ENCODE results near the gene CXXC5. TPM values are rescaled to one million over a fixed set of nuclear protein-coding genes. Genes with fewer than 3 reads are reported as not detected.
A peak's percentile ranks its signal among the peaks of the same experiment; 100 is the strongest.

CXXC5 gene
- total RNA-seq, 1 donor from 2014 or later = 151 TPM

GRCh38 chr5:139644001-139644456, 4.1 kb upstream of the CXXC5 start:
- FAIRE-seq (no peak), DNase-seq (ENCODE audit: low read depth) (no peak)
- Mint-ChIP-seq H3K27ac (ENCODE audit: unreplicated experiment) (no peak overlapping the region), H3K36me3 (ENCODE audit: low read depth, unreplicated experiment) (peaks cover 2% of the 10 kb centered on the region), H3K4me1 (ENCODE audit: low read depth, unreplicated experiment) (peaks cover 45% of the 10 kb centered on the region), H3K9me3 (ENCODE audit: unreplicated experiment) (no peaks in the 10 kb centered on the region), H3K27me3 (ENCODE audit: low read depth, unreplicated experiment) (peaks cover 12% of the 10 kb centered on the region), H3K4me3 (ENCODE audit: unreplicated experiment) (no peak overlapping the region)
- TF ChIP-seq EZH2 (IDR thresholded peaks at IDR 0.05; ENCODE audit: insufficient read depth, low read length) = no peak
- TF ChIP-seq CTCF (IDR thresholded peaks at IDR 0.05; ENCODE audit: insufficient read depth, low read depth, low read length) = no peak
- H3K36me3 ChIP-seq (ENCODE audit: insufficient read depth, low read length) = no peaks in the 10 kb centered on the region
- H3K79me2 ChIP-seq (ENCODE audit: insufficient read depth, low read length) = peaks cover 10% of the 10 kb centered on the region
- no peak overlapping the region for H3K9ac ChIP-seq (ENCODE audit: low read length)
- H2AFZ ChIP-seq (ENCODE audit: low read depth, low read length) = no peak overlapping the region
- H3K4me2 ChIP-seq (ENCODE audit: low read length) = no peak overlapping the region
- no peaks in the 10 kb centered on the region for H4K20me1 ChIP-seq (ENCODE audit: insufficient read depth, low read length)
- no peaks in the 10 kb centered on the region for H3K27me3 ChIP-seq (ENCODE audit: insufficient read depth, low read length)
- no peaks in the 10 kb centered on the region for H3K9me3 ChIP-seq (ENCODE audit: insufficient read depth, low read depth, low read length)
- peaks cover 8% of the 10 kb centered on the region for H3K4me1 ChIP-seq (ENCODE audit: insufficient read depth, low read length)
- H3K4me3 ChIP-seq (ENCODE audit: insufficient read depth, low read depth, low read length) = no peak overlapping the region
- H3K27ac ChIP-seq (ENCODE audit: low read depth, low read length) = no peak overlapping the region

DNA sequence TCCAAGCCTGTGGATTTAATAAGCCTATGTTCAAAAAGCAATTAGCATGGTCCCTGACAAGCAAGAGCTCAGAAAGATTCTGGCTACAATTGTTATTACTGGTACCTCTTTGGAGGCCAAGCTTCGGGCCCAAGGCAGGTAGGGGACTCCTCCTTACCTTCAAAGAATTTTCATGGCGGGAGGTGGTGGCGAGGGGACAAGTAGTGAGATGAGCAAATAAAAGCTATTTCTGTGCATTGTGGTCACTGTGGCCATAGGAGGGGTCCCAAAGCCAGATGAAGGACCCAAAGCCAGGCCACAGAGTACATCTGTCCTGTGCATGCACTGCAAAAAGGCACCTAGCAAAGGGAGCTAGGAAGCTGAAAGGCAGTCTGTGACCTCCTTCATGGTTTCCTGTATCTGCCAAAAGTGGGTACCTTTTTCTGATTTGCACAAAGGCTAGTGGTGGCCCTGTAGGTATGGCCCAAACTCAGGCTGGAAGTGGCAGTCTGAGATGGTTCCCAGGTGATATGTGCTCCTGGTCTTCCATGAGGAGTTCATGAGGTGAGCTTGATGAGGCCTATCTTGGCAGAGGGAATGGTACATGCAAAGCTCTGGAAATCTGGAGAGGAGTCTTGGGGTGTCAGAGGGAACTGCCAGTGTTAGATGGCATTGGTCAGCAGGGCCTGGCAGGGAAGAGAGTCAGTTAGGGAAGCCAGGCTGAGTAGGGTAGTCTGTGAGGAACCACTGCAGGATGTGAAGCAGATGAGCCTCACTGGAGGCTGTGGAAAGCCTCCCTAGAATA, 3.3 kb upstream of the CXXC5 start:
- H3K9me3 Mint-ChIP-seq (ENCODE audit: unreplicated experiment) = peaks cover 2% of the 10 kb centered on the region
- Histone ChIP-seq H3K9ac (ENCODE audit: low read length) (no peak overlapping the region), H3K79me2 (ENCODE audit: insufficient read depth, low read length) (peaks cover 18% of the 10 kb centered on the region), H3K27ac (ENCODE audit: low read depth, low read length) (no peak overlapping the region), H3K4me1 (ENCODE audit: insufficient read depth, low read length) (peaks cover 8% of the 10 kb centered on the region), H4K20me1 (ENCODE audit: insufficient read depth, low read length) (peaks cover 1% of the 10 kb centered on the region), H2AFZ (ENCODE audit: low read depth, low read length) (no peak overlapping the region), H3K27me3 (ENCODE audit: insufficient read depth, low read length) (no peaks in the 10 kb centered on the region), H3K36me3 (ENCODE audit: insufficient read depth, low read length) (no peaks in the 10 kb centered on the region), H3K9me3 (ENCODE audit: insufficient read depth, low read depth, low read length) (no peaks in the 10 kb centered on the region), H3K4me2 (ENCODE audit: low read length) (no peak overlapping the region), H3K4me3 (ENCODE audit: insufficient read depth, low read depth, low read length) (no peak overlapping the region)
- no peak overlapping the region for H3K27ac Mint-ChIP-seq (ENCODE audit: unreplicated experiment)
- H3K4me3 Mint-ChIP-seq (ENCODE audit: unreplicated experiment) = peak overlapping the region; percentile 58
- DNase-seq (ENCODE audit: low read depth) (no peak), FAIRE-seq (no peak)
- peaks cover 12% of the 10 kb centered on the region for H3K27me3 Mint-ChIP-seq (ENCODE audit: low read depth, unreplicated experiment)
- peaks cover 5% of the 10 kb centered on the region for H3K36me3 Mint-ChIP-seq (ENCODE audit: low read depth, unreplicated experiment)
- no peak for TF ChIP-seq EZH2 (IDR thresholded peaks at IDR 0.05; ENCODE audit: insufficient read depth, low read length)
- TF ChIP-seq CTCF (IDR thresholded peaks at IDR 0.05; ENCODE audit: insufficient read depth, low read depth, low read length) = no peak
- peaks cover 40% of the 10 kb centered on the region for H3K4me1 Mint-ChIP-seq (ENCODE audit: low read depth, unreplicated experiment)

DNA sequence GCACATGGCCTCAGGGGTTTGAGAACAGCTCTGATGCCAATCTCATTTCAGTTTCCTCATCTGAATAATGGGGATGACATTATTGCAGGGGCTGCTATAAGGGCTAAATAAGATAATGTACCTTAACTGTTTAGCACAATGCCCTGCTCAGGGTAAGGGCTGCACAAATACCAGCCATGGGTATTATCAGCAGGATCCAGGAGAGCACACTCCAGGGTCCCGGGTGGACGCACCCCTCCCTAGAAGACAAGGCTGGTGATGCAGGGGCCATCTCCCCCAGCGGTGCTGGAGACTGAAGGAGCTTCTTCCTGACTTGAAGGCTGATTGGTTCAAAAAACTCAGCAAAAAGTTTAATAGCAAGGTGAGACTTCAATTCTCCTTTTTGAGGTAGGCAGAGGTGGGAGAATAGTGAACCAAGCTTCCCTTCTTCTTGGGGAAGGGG, 2.7 kb upstream of the CXXC5 start:
- no peak overlapping the region for H3K27ac Mint-ChIP-seq (ENCODE audit: unreplicated experiment)
- H3K27ac ChIP-seq (ENCODE audit: low read depth, low read length) = no peak overlapping the region
- H3K27me3 Mint-ChIP-seq (ENCODE audit: low read depth, unreplicated experiment) = peaks cover 12% of the 10 kb centered on the region
- DNase-seq (ENCODE audit: low read depth) (no peak), FAIRE-seq (no peak)
- H4K20me1 ChIP-seq (ENCODE audit: insufficient read depth, low read length) = peaks cover 5% of the 10 kb centered on the region
- peaks cover 2% of the 10 kb centered on the region for H3K9me3 Mint-ChIP-seq (ENCODE audit: unreplicated experiment)
- no peaks in the 10 kb centered on the region for H3K36me3 ChIP-seq (ENCODE audit: insufficient read depth, low read length)
- TF ChIP-seq EZH2 (IDR thresholded peaks at IDR 0.05; ENCODE audit: insufficient read depth, low read length) (no peak), CTCF (IDR thresholded peaks at IDR 0.05; ENCODE audit: insufficient read depth, low read depth, low read length) (no peak)
- no peaks in the 10 kb centered on the region for H3K9me3 ChIP-seq (ENCODE audit: insufficient read depth, low read depth, low read length)
- peaks cover 8% of the 10 kb centered on the region for H3K4me1 ChIP-seq (ENCODE audit: insufficient read depth, low read length)
- H2AFZ ChIP-seq (ENCODE audit: low read depth, low read length) = no peak overlapping the region
- no peak overlapping the region for H3K9ac ChIP-seq (ENCODE audit: low read length)
- no peak overlapping the region for H3K4me3 ChIP-seq (ENCODE audit: insufficient read depth, low read depth, low read length)
- H3K27me3 ChIP-seq (ENCODE audit: insufficient read depth, low read length) = no peaks in the 10 kb centered on the region
- no peak overlapping the region for H3K4me2 ChIP-seq (ENCODE audit: low read length)
- peak overlapping the region; percentile 54 for H3K4me3 Mint-ChIP-seq (ENCODE audit: unreplicated experiment)
- H3K79me2 ChIP-seq (ENCODE audit: insufficient read depth, low read length) = peaks cover 24% of the 10 kb centered on the region
- H3K4me1 Mint-ChIP-seq (ENCODE audit: low read depth, unreplicated experiment) = peaks cover 37% of the 10 kb centered on the region
- H3K36me3 Mint-ChIP-seq (ENCODE audit: low read depth, unreplicated experiment) = peaks cover 6% of the 10 kb centered on the region
